H1 (cell line): ENCODE results near the gene NCK2. TPM values are rescaled to one million over a fixed set of nuclear protein-coding genes. Genes with fewer than 3 reads are reported as not detected.

Experiments used
- CTCF ChIA-PET: fragments of 300-600 bp; sonication (Branson Sonifier 250); formaldehyde crosslinking; loops from one replicate; lab custom pipeline; 2021; ENCODE audit not compliant: partially characterized antibody; lab: Charles Lee
- POLR2A ChIA-PET: fragments of 300-600 bp; sonication (Branson Sonifier 250); formaldehyde crosslinking; loops from one replicate; lab custom pipeline; 2021; ENCODE audit warnings: inconsistent platforms; ENCODE audit not compliant: partially characterized antibody; lab: Charles Lee
- DNase-seq, 2 experiments: peaks; one replicate each; pipeline versions ENCODE4 v3.0.0 to v3.0.0-alpha.2; 2010 to 2022; ENCODE audit warnings: low spot score in 2 of 2, low read depth in 1 of 2, mixed read lengths in 1 of 2
- FAIRE-seq: peaks from 2 replicates; lab custom pipeline; 2011; peaks lifted over from hg19 to GRCh38; lab: Jason Lieb, UNC
- H2AFZ ChIP-seq: 2 replicates; pipeline ENCODE4 v1.8.1; 2012; ENCODE audit warnings: low read length, inconsistent platforms
- H2AK5ac ChIP-seq: 2 replicates; pipeline ENCODE4 v1.6.1; 2013; ENCODE audit warnings: low read depth, low read length
- H2BK120ac ChIP-seq: replicated peaks from 2 replicates; pipeline ENCODE3; 2013; ENCODE audit warnings: low read depth, low read length, inconsistent platforms
- H2BK12ac ChIP-seq: 2 replicates; pipeline ENCODE4 v1.6.1; 2013; ENCODE audit warnings: low read depth, low read length
- H2BK15ac ChIP-seq: 2 replicates; pipeline ENCODE4 v1.6.1; 2013; ENCODE audit warnings: low read length
- H2BK20ac ChIP-seq: 2 replicates; pipeline ENCODE4 v1.6.1; 2013; ENCODE audit warnings: low read length
- H2BK5ac ChIP-seq: 2 replicates; pipeline ENCODE4 v1.6.1; 2013; ENCODE audit warnings: low read depth, low read length
- H3K14ac ChIP-seq: 2 replicates; pipeline ENCODE4 v1.6.1; 2013; ENCODE audit warnings: inconsistent platforms; ENCODE audit not compliant: insufficient read length
- H3K18ac ChIP-seq: 2 replicates; pipeline ENCODE4 v1.6.1; 2013; ENCODE audit warnings: low read length; ENCODE audit errors: extremely low read depth
- H3K23ac ChIP-seq: 2 replicates; pipeline ENCODE4 v1.6.1; 2013; ENCODE audit warnings: inconsistent platforms; ENCODE audit not compliant: insufficient read length
- H3K23me2 ChIP-seq: 2 replicates; pipeline ENCODE4 v1.6.1; 2013; ENCODE audit warnings: low read depth, low read length
- H3K27ac ChIP-seq: 2 replicates; pipeline ENCODE4 v1.6.1; 2011; ENCODE audit warnings: low read depth, low read length, inconsistent platforms
- H3K27me3 ChIP-seq, 4 experiments: replicated peaks in 1 of 4; 1 replicate in 1 of 4; 2 replicates in 3 of 4; pipeline versions ENCODE4 v1.6.1 to v1.8.1; 2011 to 2013; ENCODE audit warnings: low read length in 3 of 4, mild to moderate bottlenecking in 3 of 4, inconsistent platforms in 2 of 4, mixed read lengths in 2 of 4, moderate library complexity in 1 of 4; ENCODE audit not compliant: control insufficient read depth in 3 of 4, insufficient read depth in 3 of 4; ENCODE audit errors: extremely low read depth in 1 of 4
- H3K36me3 ChIP-seq, 4 experiments: 2 replicates each; pipeline versions ENCODE4 v1.6.1 to v1.8.1; 2011 to 2013; ENCODE audit warnings: mild to moderate bottlenecking in 4 of 4, low read length in 3 of 4, moderate library complexity in 2 of 4, control low read depth in 1 of 4, inconsistent platforms in 1 of 4; ENCODE audit not compliant: insufficient read depth in 4 of 4, control insufficient read depth in 2 of 4
- H3K4ac ChIP-seq: replicated peaks from 2 replicates; pipeline ENCODE3; 2013; ENCODE audit warnings: low read length, low read depth, mixed read lengths, inconsistent platforms; ENCODE audit not compliant: insufficient read length
- H3K4me1 ChIP-seq, 4 experiments: replicated peaks in 1 of 4; 1 replicate in 1 of 4; 2 replicates in 3 of 4; pipeline versions ENCODE4 v1.6.1 to v1.8.1; 2011 to 2013; ENCODE audit warnings: low read length in 3 of 4, inconsistent platforms in 2 of 4, mixed read lengths in 1 of 4; ENCODE audit not compliant: insufficient read depth in 4 of 4, control insufficient read depth in 3 of 4
- H3K4me2 ChIP-seq, 2 experiments: 2 replicates each; pipeline versions ENCODE4 v1.6.1 to v1.8.1; 2011 to 2013; ENCODE audit warnings: low read depth in 2 of 2, low read length in 2 of 2, control low read depth in 1 of 2, inconsistent platforms in 1 of 2, mild to moderate bottlenecking in 1 of 2; ENCODE audit not compliant: insufficient read depth in 1 of 2
- H3K4me3 ChIP-seq, 4 experiments: fragments of 200-600, 300-600 bp in 1 of 4; sonication (generic), shearing (Covaris generic), sonication (Bioruptor Twin) in 1 of 4; 2 replicates each; pipeline versions ENCODE4 v1.5.1 to v1.8.1; 2011 to 2016; ENCODE audit warnings: low read length in 4 of 4, low read depth in 3 of 4, control low read depth in 2 of 4, inconsistent platforms in 2 of 4, mild to moderate bottlenecking in 2 of 4, mixed read lengths in 1 of 4, moderate library complexity in 1 of 4; ENCODE audit not compliant: insufficient read depth in 2 of 4; ENCODE audit errors: extremely low read depth in 1 of 4
- H3K56ac ChIP-seq: replicated peaks from 2 replicates; pipeline ENCODE3; 2013; ENCODE audit warnings: low read depth, mild to moderate bottlenecking, mixed read lengths, low read length, inconsistent platforms; ENCODE audit not compliant: insufficient read length
- H3K79me1 ChIP-seq: 2 replicates; pipeline ENCODE4 v1.6.1; 2013; ENCODE audit warnings: low read depth, low read length, control low read depth
- H3K79me2 ChIP-seq, 2 experiments: 2 replicates each; pipeline versions ENCODE4 v1.6.1 to v1.8.1; 2012 to 2013; ENCODE audit warnings: low read length in 2 of 2, mild to moderate bottlenecking in 2 of 2, inconsistent platforms in 1 of 2; ENCODE audit not compliant: insufficient read depth in 2 of 2, control insufficient read depth in 1 of 2
- H3K9ac ChIP-seq, 4 experiments: replicated peaks in 1 of 4; 1 replicate in 1 of 4; 2 replicates in 3 of 4; pipeline versions ENCODE4 v1.6.1 to v1.8.1; 2011 to 2013; ENCODE audit warnings: low read depth in 3 of 4, low read length in 3 of 4, control low read depth in 2 of 4, mild to moderate bottlenecking in 2 of 4, moderate library complexity in 2 of 4, inconsistent platforms in 1 of 4; ENCODE audit errors: extremely low read depth in 1 of 4
- H3K9me3 ChIP-seq, 2 experiments: 2 replicates each; pipeline versions ENCODE4 v1.6.1 to v1.8.1; 2012 to 2013; ENCODE audit warnings: mild to moderate bottlenecking in 2 of 2, moderate library complexity in 2 of 2, control low read depth in 1 of 2, inconsistent platforms in 1 of 2, low read depth in 1 of 2, low read length in 1 of 2, mixed read lengths in 1 of 2; ENCODE audit not compliant: insufficient read depth in 2 of 2
- H4K20me1 ChIP-seq, 2 experiments: replicated peaks in 1 of 2; 2 replicates each; pipeline versions ENCODE3 to v1.8.1; 2011 to 2013; ENCODE audit warnings: inconsistent platforms in 2 of 2, low read length in 2 of 2, mild to moderate bottlenecking in 1 of 2; ENCODE audit not compliant: insufficient read depth in 2 of 2, control insufficient read depth in 1 of 2
- H4K5ac ChIP-seq: 2 replicates; pipeline ENCODE4 v1.6.1; 2013; ENCODE audit warnings: low read length, low read depth, mixed read lengths, inconsistent platforms; ENCODE audit not compliant: insufficient read length
- H4K8ac ChIP-seq: 2 replicates; pipeline ENCODE4 v1.8.0; 2013; ENCODE audit warnings: mild to moderate bottlenecking, moderate library complexity, low read length, inconsistent platforms; ENCODE audit not compliant: insufficient read depth; ENCODE audit errors: extremely low read depth
- H4K91ac ChIP-seq: replicated peaks from 2 replicates; pipeline ENCODE3; 2013; ENCODE audit warnings: low read length, mixed read lengths, inconsistent platforms; ENCODE audit not compliant: insufficient read length
- TAF1 ChIP-seq: IDR thresholded peaks from 2 replicates; pipeline ENCODE4 v1.6.1; 2011; ENCODE audit warnings: mild to moderate bottlenecking, low read depth, low read length
- TCF12 ChIP-seq: IDR thresholded peaks from 2 replicates; pipeline ENCODE4 v1.6.1; 2011; ENCODE audit warnings: low read depth, mild to moderate bottlenecking, low read length
- YY1 ChIP-seq: IDR thresholded peaks from 2 replicates; pipeline ENCODE4 v1.6.1; 2011; ENCODE audit warnings: low read depth, mild to moderate bottlenecking, low read length
- WGBS, 2 experiments: shearing (Covaris generic) in 1 of 2; methylation state at CpG; one replicate each; pipeline versions ENCODE4 v1.1.6 to v1.1.7; 2013 to 2015; ENCODE audit warnings: low lambda C conversion rate in 2 of 2, mixed read lengths in 2 of 2, inconsistent platforms in 1 of 2, low coverage in 1 of 2, missing lambda C conversion rate in 1 of 2; ENCODE audit not compliant: insufficient replicate concordance in 2 of 2, insufficient coverage in 1 of 2, insufficient read length in 1 of 2; ENCODE audit errors: extremely low coverage in 1 of 2, missing lambda C conversion rate in 1 of 2; 5-methylcytosine and 5-hydroxymethylcytosine counted together
- polyA plus RNA-seq, 7 experiments: library from polyadenylated mRNA; depleted of rRNA in 3 of 7; stranded (reverse) in 5 of 7; unstranded in 2 of 7; fragments of >200 nt in 5 of 7; fragments of 200-250 nt in 2 of 7; gene quantifications; 1 replicate in 5 of 7; 2 replicates in 1 of 7; 4 replicates in 1 of 7; pipeline versions ENCODE4 v1.2.1 to v1.2.3, GENCODE V29; 2011 to 2013; ENCODE audit warnings: missing spikeins in 2 of 7, mixed read lengths in 2 of 7
- total RNA-seq: library from RNA; stranded (reverse); fragmentation: NEBNext Ultra II Directional; extraction: Animal tissue kit (Norgen Biotek cat#: 25700); gene quantifications from 2 replicates; pipeline ENCODE4 v1.2.1, GENCODE V29; 2021

The NCK2 gene
- total and polyA plus RNA-seq, 2 of the 8 experiments (the other 6 are each of a cell fraction or from before 2014, with no cell fraction given): 30.3 to 65.7 TPM

GRCh38 chr2:105879803-105880300 lies 135.1 kb downstream of the NCK2 start:
- Histone ChIP-seq H4K8ac (no peak overlapping the region), H3K14ac (no peak overlapping the region), H3K27ac (no peak overlapping the region), H3K4me2 (no peak overlapping the region), H3K23ac (no peak overlapping the region), H4K20me1 (peaks cover 0 to 2% of the 10 kb centered on the region in 2 experiments), H4K91ac (no peak overlapping the region), H3K36me3 (peaks cover 0 to 5% (median 0%) of the 10 kb centered on the region in 4 experiments; a peak in 2 of 8 replicates), H2AK5ac (no peak overlapping the region), H3K9me3 (no peaks in the 10 kb centered on the region), H3K79me1 (peaks cover 8% of the 10 kb centered on the region), H2BK12ac (no peak overlapping the region), H3K27me3 (no peaks in the 10 kb centered on the region), H2BK15ac (no peak overlapping the region), H3K4ac (no peak overlapping the region), H3K4me1 (peaks cover 0 to 6% (median 0%) of the 10 kb centered on the region in 4 experiments; a peak in 3 of 7 replicates), H3K18ac (no peak overlapping the region), H3K4me3 (no peak overlapping the region), H3K56ac (no peak overlapping the region), H2AFZ (no peak overlapping the region), H2BK20ac (no peak overlapping the region), H4K5ac (no peak overlapping the region), H3K23me2 (no peaks in the 10 kb centered on the region), H2BK5ac (no peak overlapping the region), H3K9ac (no peak overlapping the region), H2BK120ac (no peak overlapping the region), H3K79me2 (peaks cover 0 to 24% of the 10 kb centered on the region in 2 experiments; a peak in 3 of 4 replicates)
- TF ChIP-seq TAF1 (no peak), TCF12 (no peak), YY1 (no peak)
- DNase-seq (no peak), FAIRE-seq (no peak)
- ChIA-PET POLR2A (no interaction called here), CTCF (interaction anchor here (1.3 kb wide), 1 partner anchor 91 kb away, joined by 8 read pairs; no protein-coding TSS in a partner anchor)
- 92% methylated on average over 6 of the region's 6 CpGs; no CpG with 5 or more reads in 1 of the 2 experiments for WGBS, 2 experiments
